PC-3 (cell line): Measurements from ENCODE around the gene LIPC.

Experiments
- CTCF ChIP-seq: fragments of 300-600 bp; sonication (generic); conservative IDR thresholded peaks from 2 replicates; pipeline ENCODE4 v1.5.1; 2017; ENCODE audit warnings: antibody characterized with exemption, low read depth, mild to moderate bottlenecking, low read length
- EZH2 ChIP-seq: fragments of 300-600 bp; sonication (generic); IDR thresholded peaks from one replicate; pipeline ENCODE4 v1.6.1; 2017; ENCODE audit warnings: antibody characterized with exemption, mild to moderate bottlenecking, low read length; ENCODE audit not compliant: unreplicated experiment
- EZH2phosphoT487 ChIP-seq: fragments of 300-600 bp; sonication (generic); IDR thresholded peaks from 2 replicates; pipeline ENCODE4 v1.6.1; 2018; ENCODE audit warnings: mild to moderate bottlenecking, antibody characterized with exemption, low read length, borderline replicate concordance

- TF ChIP-seq CTCF (no peak), EZH2 (no peak), EZH2phosphoT487 (no peak)
Observed at GRCh38 chr15:58437531-58438105, 5.8 kb downstream of the LIPC start.
